Ishikawa (cell line): ENCODE results near the gene METTL25B.

ENCODE experiments used
- CEBPB ChIP-seq: IDR thresholded peaks from 2 replicates; pipeline ENCODE4 v1.6.1; 2012
- CREB1 ChIP-seq: IDR thresholded peaks from 2 replicates; pipeline ENCODE4 v1.6.1; 2012; ENCODE audit warnings: low read depth
- EGR1 ChIP-seq: IDR thresholded peaks from 2 replicates; pipeline ENCODE4 v1.6.1; 2012
- EP300 ChIP-seq: IDR thresholded peaks from 2 replicates; pipeline ENCODE4 v1.6.1; 2012; ENCODE audit warnings: borderline replicate concordance
- FOXM1 ChIP-seq: IDR thresholded peaks from 2 replicates; pipeline ENCODE4 v1.6.1; 2012; ENCODE audit warnings: low read depth, borderline replicate concordance
- NFIC ChIP-seq: IDR thresholded peaks from 2 replicates; pipeline ENCODE4 v1.6.1; 2012
- RAD21 ChIP-seq: IDR thresholded peaks from 2 replicates; pipeline ENCODE4 v1.6.1; 2012; ENCODE audit warnings: low read depth
- TAF1 ChIP-seq: IDR thresholded peaks from 2 replicates; pipeline ENCODE4 v1.6.1; 2012; ENCODE audit warnings: low read depth, mild to moderate bottlenecking
- TCF12 ChIP-seq: IDR thresholded peaks from 2 replicates; pipeline ENCODE4 v1.6.1; 2012; ENCODE audit warnings: low read depth
- TEAD4 ChIP-seq: IDR thresholded peaks from 2 replicates; pipeline ENCODE4 v1.6.1; 2012
- YY1 ChIP-seq: IDR thresholded peaks from 2 replicates; pipeline ENCODE4 v1.6.1; 2012; ENCODE audit warnings: low read depth
- ZBTB7A ChIP-seq: IDR thresholded peaks from 2 replicates; pipeline ENCODE4 v1.6.1; 2012; ENCODE audit warnings: low read depth
- TF ChIP-seq, protein P1 (sequence below): IDR thresholded peaks from 2 replicates; pipeline ENCODE4 v1.6.1; 2012; ENCODE audit warnings: low read depth, mild to moderate bottlenecking
- TF ChIP-seq, protein P2 (sequence below): IDR thresholded peaks from 2 replicates; pipeline ENCODE4 v1.6.1; 2012
- TF ChIP-seq, protein P3 (sequence below): IDR thresholded peaks from 2 replicates; pipeline ENCODE4 v1.6.1; 2012

Gene METTL25B

DNA sequence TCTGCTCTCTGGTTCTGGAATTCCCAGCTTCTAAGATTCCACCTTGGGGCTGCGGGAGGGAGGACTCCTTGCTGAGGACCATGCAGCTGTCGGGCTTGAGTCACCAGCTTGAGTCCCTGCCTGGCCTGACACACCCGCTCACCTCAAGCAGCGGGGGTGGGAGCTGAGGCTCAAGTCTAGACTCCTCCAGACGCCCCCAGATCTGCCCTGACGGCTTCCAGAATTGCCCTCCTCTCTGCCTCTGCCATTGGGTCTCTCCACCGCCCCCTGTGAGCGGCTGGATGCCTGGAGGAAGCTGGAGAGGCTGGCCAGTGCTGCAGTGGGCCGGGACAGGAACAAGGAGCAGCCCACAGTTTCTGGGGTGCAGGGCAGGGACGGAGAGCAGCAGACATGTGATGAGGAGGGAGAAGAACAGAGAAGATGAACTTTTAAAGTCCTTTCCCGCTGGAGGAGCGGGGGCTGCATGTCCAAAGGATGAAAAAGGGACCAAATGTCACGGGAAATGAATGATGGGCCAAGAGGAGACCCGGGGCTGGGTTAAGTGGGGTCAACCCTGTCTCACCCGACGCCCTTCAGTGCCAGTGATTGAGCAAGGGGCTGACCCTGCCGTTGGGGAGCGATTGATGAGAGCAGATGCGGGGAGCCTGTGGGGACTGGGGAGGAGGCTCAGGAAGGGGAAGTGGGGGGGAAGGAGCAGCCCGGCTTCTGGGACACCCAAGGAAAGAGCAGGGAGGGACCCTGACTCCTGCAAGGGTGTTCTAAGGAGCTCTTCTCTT is 36.4 kb upstream of the METTL25B start:
- TF ChIP-seq YY1 = no peak
- TF ChIP-seq TAF1 = no peak
- TF ChIP-seq, protein P1, sequence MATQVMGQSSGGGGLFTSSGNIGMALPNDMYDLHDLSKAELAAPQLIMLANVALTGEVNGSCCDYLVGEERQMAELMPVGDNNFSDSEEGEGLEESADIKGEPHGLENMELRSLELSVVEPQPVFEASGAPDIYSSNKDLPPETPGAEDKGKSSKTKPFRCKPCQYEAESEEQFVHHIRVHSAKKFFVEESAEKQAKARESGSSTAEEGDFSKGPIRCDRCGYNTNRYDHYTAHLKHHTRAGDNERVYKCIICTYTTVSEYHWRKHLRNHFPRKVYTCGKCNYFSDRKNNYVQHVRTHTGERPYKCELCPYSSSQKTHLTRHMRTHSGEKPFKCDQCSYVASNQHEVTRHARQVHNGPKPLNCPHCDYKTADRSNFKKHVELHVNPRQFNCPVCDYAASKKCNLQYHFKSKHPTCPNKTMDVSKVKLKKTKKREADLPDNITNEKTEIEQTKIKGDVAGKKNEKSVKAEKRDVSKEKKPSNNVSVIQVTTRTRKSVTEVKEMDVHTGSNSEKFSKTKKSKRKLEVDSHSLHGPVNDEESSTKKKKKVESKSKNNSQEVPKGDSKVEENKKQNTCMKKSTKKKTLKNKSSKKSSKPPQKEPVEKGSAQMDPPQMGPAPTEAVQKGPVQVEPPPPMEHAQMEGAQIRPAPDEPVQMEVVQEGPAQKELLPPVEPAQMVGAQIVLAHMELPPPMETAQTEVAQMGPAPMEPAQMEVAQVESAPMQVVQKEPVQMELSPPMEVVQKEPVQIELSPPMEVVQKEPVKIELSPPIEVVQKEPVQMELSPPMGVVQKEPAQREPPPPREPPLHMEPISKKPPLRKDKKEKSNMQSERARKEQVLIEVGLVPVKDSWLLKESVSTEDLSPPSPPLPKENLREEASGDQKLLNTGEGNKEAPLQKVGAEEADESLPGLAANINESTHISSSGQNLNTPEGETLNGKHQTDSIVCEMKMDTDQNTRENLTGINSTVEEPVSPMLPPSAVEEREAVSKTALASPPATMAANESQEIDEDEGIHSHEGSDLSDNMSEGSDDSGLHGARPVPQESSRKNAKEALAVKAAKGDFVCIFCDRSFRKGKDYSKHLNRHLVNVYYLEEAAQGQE = no peak

DNA sequence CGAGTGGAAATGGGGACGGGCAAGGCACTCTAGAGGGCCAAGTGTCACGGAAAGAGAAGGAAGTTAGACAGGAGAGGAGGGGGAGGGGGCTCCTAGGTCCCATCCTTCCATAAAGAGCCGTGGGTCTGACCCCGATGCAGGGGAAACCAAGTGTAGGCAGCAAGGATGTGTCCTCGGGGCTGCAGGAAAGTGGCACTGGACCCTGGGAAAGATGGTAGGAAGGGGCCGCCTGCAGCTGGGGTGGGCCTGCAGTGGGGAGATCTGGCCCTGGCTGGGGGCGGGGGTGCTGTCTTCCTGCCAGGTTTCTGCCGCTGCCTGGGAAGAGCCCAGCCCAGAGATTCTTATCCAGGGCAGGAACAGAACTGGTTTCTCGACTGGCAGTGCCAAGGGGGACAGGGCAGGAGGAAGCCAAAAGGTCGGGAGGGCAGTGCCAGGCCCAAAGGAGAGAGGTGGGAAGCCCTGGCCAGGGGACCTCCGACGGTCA is 35.8 kb upstream of the METTL25B start:
- TF ChIP-seq, protein P2, sequence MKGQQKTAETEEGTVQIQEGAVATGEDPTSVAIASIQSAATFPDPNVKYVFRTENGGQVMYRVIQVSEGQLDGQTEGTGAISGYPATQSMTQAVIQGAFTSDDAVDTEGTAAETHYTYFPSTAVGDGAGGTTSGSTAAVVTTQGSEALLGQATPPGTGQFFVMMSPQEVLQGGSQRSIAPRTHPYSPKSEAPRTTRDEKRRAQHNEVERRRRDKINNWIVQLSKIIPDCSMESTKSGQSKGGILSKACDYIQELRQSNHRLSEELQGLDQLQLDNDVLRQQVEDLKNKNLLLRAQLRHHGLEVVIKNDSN = no peak
- TF ChIP-seq NFIC (no peak), ZBTB7A (no peak), TEAD4 (no peak), EGR1 (no peak), CEBPB (no peak), TCF12 (no peak), EP300 (no peak), CREB1 (no peak), FOXM1 (no peak), RAD21 (no peak), YY1 (no peak), TAF1 (no peak)
- TF ChIP-seq, protein P3, sequence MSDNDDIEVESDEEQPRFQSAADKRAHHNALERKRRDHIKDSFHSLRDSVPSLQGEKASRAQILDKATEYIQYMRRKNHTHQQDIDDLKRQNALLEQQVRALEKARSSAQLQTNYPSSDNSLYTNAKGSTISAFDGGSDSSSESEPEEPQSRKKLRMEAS = no peak
- TF ChIP-seq, protein P1 = no peak

DNA sequence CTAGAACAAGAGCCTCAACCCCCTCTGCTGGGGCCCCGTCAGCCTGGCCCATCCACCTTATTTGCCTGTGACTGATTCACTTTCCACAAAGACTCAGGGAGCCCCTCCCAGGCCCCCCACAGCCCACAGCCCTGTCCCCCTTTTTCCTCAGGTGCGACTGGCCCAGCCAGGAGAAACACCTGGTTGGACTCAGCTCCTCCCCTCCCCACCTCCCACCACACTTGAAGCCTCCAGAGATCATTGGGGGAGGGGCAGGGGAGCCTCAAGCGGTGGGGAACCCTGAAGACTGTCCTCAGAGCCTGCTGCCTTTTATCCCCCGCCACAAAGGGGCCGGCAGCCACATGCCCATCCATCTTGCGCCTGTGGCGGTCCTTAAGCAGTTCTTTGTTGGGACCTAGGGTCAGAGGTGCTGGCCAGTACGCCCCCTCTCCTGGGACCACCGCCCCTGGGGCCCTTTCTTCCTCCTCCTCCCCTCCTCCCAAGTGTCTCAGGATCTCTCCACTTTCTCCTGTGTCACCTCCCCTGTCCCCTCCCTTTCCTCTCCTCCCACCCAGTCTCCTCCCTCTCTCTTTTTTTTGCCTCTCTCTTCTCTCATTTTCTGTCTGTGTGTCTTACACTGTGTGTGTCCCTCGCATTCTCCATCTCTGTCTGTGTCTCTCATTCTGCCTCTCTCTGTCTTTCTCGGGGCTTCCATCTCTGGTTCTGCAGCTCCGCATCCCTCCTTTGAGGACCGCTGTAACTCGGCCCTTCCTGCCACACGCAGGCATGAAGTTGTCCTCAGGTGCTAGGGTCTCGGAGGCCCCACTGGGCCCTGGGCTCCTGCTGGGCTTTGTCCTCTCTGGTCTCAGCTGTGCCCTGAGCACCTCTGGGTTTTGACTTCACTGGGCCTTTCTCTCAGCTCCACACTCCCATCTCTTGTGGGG is 35.1 kb upstream of the METTL25B start:
- TF ChIP-seq TCF12 = no peak
- 0 out of 2 replicates have a peak, but pooled peaks have one; percentile 61 for TF ChIP-seq ZBTB7A
- 0 out of 2 replicates have a peak, but pooled peaks have one; percentile 24 for TF ChIP-seq EP300

DNA sequence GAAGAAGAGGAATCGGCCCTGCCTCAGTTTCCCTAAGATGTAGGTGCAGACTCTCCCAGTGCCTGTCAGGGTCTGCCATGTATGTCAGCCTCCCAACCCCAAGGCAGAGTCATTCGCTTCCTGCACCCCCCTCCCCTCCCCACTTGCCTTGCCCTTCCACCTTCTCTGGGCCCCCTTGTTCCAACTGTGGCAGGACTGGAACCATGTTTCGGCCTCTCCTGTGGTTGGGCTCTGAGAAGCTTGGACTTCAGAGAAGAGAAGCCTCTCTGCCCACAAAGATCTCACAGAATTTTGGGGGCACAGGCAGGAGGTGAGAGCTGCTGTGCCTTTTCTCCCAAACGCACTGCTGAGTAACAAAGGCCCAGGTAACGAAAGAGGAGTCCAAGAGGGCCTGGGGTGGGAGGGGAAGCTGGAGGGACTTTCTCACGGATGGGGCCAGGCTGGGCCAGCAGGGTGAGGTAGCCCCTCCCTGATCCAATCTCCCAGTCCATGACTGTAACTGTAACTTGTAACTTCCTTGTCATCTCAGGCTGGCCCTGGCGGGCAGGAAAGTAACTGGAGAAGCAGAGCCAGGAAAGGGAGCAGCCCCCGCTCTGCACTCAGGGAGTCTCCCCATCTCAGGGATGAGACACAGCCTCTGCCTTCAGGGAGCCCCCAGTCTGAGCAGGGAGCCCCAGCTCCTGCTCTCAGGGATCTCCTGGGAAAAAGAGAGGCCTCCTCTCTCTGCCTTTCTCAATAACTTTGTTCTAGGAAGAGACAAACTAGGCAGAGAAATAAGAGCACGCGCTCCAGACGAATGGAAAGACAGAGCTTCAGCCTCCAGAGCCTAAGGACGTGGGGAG is 34.2 kb upstream of the METTL25B start:
- no peak for TF ChIP-seq RAD21
- no peak for TF ChIP-seq EGR1
- TF ChIP-seq, protein P1 = no peak
- no peak for TF ChIP-seq TEAD4
- TF ChIP-seq FOXM1 = no peak
- TF ChIP-seq CEBPB = no peak
- TF ChIP-seq, protein P2 = no peak
- TF ChIP-seq NFIC = no peak
- no peak for TF ChIP-seq ZBTB7A
- TF ChIP-seq, protein P3 = no peak
- TF ChIP-seq TAF1 = no peak
- TF ChIP-seq CREB1 = no peak
